ENCODE measurements around the gene RAB34.

RAB34 gene

GRCh38 chr17:28712705-28713415 lies 4.8 kb downstream of the RAB34 start:
- Histone ChIP-seq H3F3A (ENCODE audit: low read depth) (0 out of 2 replicates have a peak, but pooled peaks cover 3% of the 10 kb centered on the region), H3K79me2 (ENCODE audit: insufficient read depth, low read length) (peaks cover 19% of the 10 kb centered on the region; the same call in 1 of the 2 replicates), H3K4me3 (ENCODE audit: low read length, poor library complexity, severe bottlenecking) (peak overlapping the region; percentile 78), H3K9me2 (replicated peaks; ENCODE audit: low read depth, low read length) (no peaks in the 10 kb centered on the region), H3K4me2 (ENCODE audit: low read depth, low read length, poor library complexity, severe bottlenecking) (peak overlapping the region; percentile 79), H4K20me1 (ENCODE audit: insufficient read depth, low read length, poor library complexity, severe bottlenecking) (no peaks in the 10 kb centered on the region), H2AFZ (ENCODE audit: low read length) (peak overlapping the region; percentile 83), H3K9me3 (ENCODE audit: insufficient read depth, low read depth, low read length) (no peaks in the 10 kb centered on the region), H3K4me1 (ENCODE audit: insufficient read depth, low read length, poor library complexity, severe bottlenecking) (peaks cover 8% of the 10 kb centered on the region), H3K27me3 (ENCODE audit: insufficient read depth, low read length, poor library complexity, severe bottlenecking) (no peaks in the 10 kb centered on the region), H3K36me3 (ENCODE audit: insufficient read depth, low read length) (no peaks in the 10 kb centered on the region), H3K9ac (ENCODE audit: low read depth, low read length, poor library complexity, severe bottlenecking) (peak overlapping the region; percentile 93)
- TF ChIP-seq CTCF (conservative IDR thresholded peaks at IDR 0.05; ENCODE audit: low read length): no peak
- TF ChIP-seq EZH2phosphoT487 (IDR thresholded peaks at IDR 0.05; ENCODE audit: borderline replicate concordance): no peak

- Histone ChIP-seq H4K20me1 (ENCODE audit: insufficient read depth, low read length, poor library complexity, severe bottlenecking) (no peaks in the 10 kb centered on the region), H3K9ac (ENCODE audit: low read depth, low read length, poor library complexity, severe bottlenecking) (peak overlapping the region; percentile 93), H3K4me2 (ENCODE audit: low read depth, low read length, poor library complexity, severe bottlenecking) (peak overlapping the region; percentile 79), H3K36me3 (ENCODE audit: insufficient read depth, low read length) (no peaks in the 10 kb centered on the region), H3K27me3 (ENCODE audit: insufficient read depth, low read length, poor library complexity, severe bottlenecking) (no peaks in the 10 kb centered on the region), H3K9me3 (ENCODE audit: insufficient read depth, low read depth, low read length) (no peaks in the 10 kb centered on the region), H3F3A (ENCODE audit: low read depth) (0 out of 2 replicates have a peak, but pooled peaks cover 3% of the 10 kb centered on the region), H2AFZ (ENCODE audit: low read length) (peak overlapping the region; percentile 83), H3K4me3 (ENCODE audit: low read length, poor library complexity, severe bottlenecking) (peak overlapping the region; percentile 78), H3K4me1 (ENCODE audit: insufficient read depth, low read length, poor library complexity, severe bottlenecking) (peaks cover 8% of the 10 kb centered on the region), H3K9me2 (replicated peaks; ENCODE audit: low read depth, low read length) (no peaks in the 10 kb centered on the region), H3K79me2 (ENCODE audit: insufficient read depth, low read length) (peaks cover 19% of the 10 kb centered on the region; the same call in 1 of the 2 replicates)
- peak; percentile 40 for TF ChIP-seq CTCF (conservative IDR thresholded peaks at IDR 0.05; ENCODE audit: low read length)
- TF ChIP-seq EZH2phosphoT487 (IDR thresholded peaks at IDR 0.05; ENCODE audit: borderline replicate concordance): no peak
Measured at GRCh38 chr17:28712032-28712704, 5.5 kb downstream of the RAB34 start.

GRCh38 chr17:28711723-28712031 lies 6.0 kb downstream of the RAB34 start, which contains the start of gene PROCA1:
Gene PROCA1, minus strand, starts transcription at chr17:28711888. Its CDS starts 228 bp downstream, at chr17:28711660.
- Histone ChIP-seq H3K36me3 (ENCODE audit: insufficient read depth, low read length) (no peaks in the 10 kb centered on the region), H2AFZ (ENCODE audit: low read length) (peak within 1 kb of the TSS; percentile 83), H3K4me1 (ENCODE audit: insufficient read depth, low read length, poor library complexity, severe bottlenecking) (peaks cover 8% of the 10 kb centered on the region)

More at GRCh38 chr17:28711723-28712031, 6.0 kb downstream of the RAB34 start, which contains the start of gene PROCA1:
- Histone ChIP-seq H4K20me1 (ENCODE audit: insufficient read depth, low read length, poor library complexity, severe bottlenecking) (no peaks in the 10 kb centered on the region), H3K4me2 (ENCODE audit: low read depth, low read length, poor library complexity, severe bottlenecking) (peak within 1 kb of the TSS; percentile 79), H3K9me2 (replicated peaks; ENCODE audit: low read depth, low read length) (no peaks in the 10 kb centered on the region), H3K9ac (ENCODE audit: low read depth, low read length, poor library complexity, severe bottlenecking) (peak within 1 kb of the TSS; percentile 93), H3K9me3 (ENCODE audit: insufficient read depth, low read depth, low read length) (no peaks in the 10 kb centered on the region), H3K79me2 (ENCODE audit: insufficient read depth, low read length) (peaks cover 19% of the 10 kb centered on the region; the same call in 1 of the 2 replicates), H3F3A (ENCODE audit: low read depth) (0 out of 2 replicates have a peak, but pooled peaks cover 3% of the 10 kb centered on the region), H3K27me3 (ENCODE audit: insufficient read depth, low read length, poor library complexity, severe bottlenecking) (no peaks in the 10 kb centered on the region), H3K4me3 (ENCODE audit: low read length, poor library complexity, severe bottlenecking) (peak within 1 kb of the TSS; percentile 78)
- no peak for TF ChIP-seq CTCF (conservative IDR thresholded peaks at IDR 0.05; ENCODE audit: low read length)
- no peak for TF ChIP-seq EZH2phosphoT487 (IDR thresholded peaks at IDR 0.05; ENCODE audit: borderline replicate concordance)
